CD4-positive, CD25-positive, alpha-beta regulatory T cell (primary cell): Measurements from ENCODE around the gene USP17L17. TPM values are rescaled to one million over a fixed set of nuclear protein-coding genes. Genes with fewer than 3 reads are reported as not detected.
"Not testable (repeated sequence)": the region's sequence is repeated elsewhere in the genome, so short reads cannot be mapped to it uniquely, and the experiment has no call there.

Experiments
- ATAC-seq, 2 donors: fragments of 150-1000 bp; cut with Tn5 transposase; one replicate each; pipeline ENCODE4 v1.10.0; 2021; ENCODE audit warnings: low read depth in 2 of 2, moderate number of reproducible peaks in 2 of 2, moderate library complexity in 1 of 2
- DNase-seq, 3 donors: peaks; one replicate each; pipeline versions ENCODE4 v3.0.0 to v3.0.0-alpha.2; 2012 to 2022; ENCODE audit warnings: mixed read lengths in 1 of 3
- H3K27ac ChIP-seq: one replicate; pipeline ENCODE4 v1.7.0; 2013; ENCODE audit warnings: mild to moderate bottlenecking, low read length; ENCODE audit not compliant: insufficient read depth, poor library complexity, severe bottlenecking
- H3K27me3 ChIP-seq: one replicate; pipeline ENCODE4 v1.7.0; 2013; ENCODE audit warnings: low read length; ENCODE audit not compliant: control insufficient read depth, insufficient read depth
- H3K36me3 ChIP-seq: one replicate; pipeline ENCODE4 v1.7.0; 2013; ENCODE audit warnings: mild to moderate bottlenecking, low read length, moderate library complexity; ENCODE audit not compliant: control insufficient read depth, insufficient read depth
- H3K4me1 ChIP-seq: 2 replicates; pipeline ENCODE4 v1.7.0; 2013; ENCODE audit warnings: mild to moderate bottlenecking, low read length; ENCODE audit not compliant: insufficient read depth, control insufficient read depth, poor library complexity, severe bottlenecking
- H3K4me3 ChIP-seq: one replicate; pipeline ENCODE4 v1.7.0; 2013; ENCODE audit warnings: low read depth, mild to moderate bottlenecking, low read length, moderate library complexity
- H3K9me3 ChIP-seq, 2 experiments: 1 replicate in 1 of 2; 2 replicates in 1 of 2; pipeline ENCODE4 v1.7.0; 2013; ENCODE audit warnings: low read length in 2 of 2, mild to moderate bottlenecking in 1 of 2, moderate library complexity in 1 of 2; ENCODE audit not compliant: control insufficient read depth in 2 of 2
- H3K27ac Mint-ChIP-seq, 3 donors: one replicate each; pipeline ENCODE4 v1.8.0; 2020 to 2022; ENCODE audit warnings: mild to moderate bottlenecking in 3 of 3, mixed read lengths in 3 of 3, moderate library complexity in 2 of 3
- H3K27me3 Mint-ChIP-seq: one replicate; pipeline ENCODE4 v1.8.0; 2022; ENCODE audit warnings: mild to moderate bottlenecking, mixed read lengths
- H3K36me3 Mint-ChIP-seq: one replicate; pipeline ENCODE4 v1.8.0; 2020; ENCODE audit warnings: mixed read lengths
- H3K4me1 Mint-ChIP-seq, 4 donors: one replicate each; pipeline ENCODE4 v1.8.0; 2020 to 2022; ENCODE audit warnings: mixed read lengths in 4 of 4, mild to moderate bottlenecking in 1 of 4
- H3K4me3 Mint-ChIP-seq, 4 donors: one replicate each; pipeline ENCODE4 v1.8.0; 2020 to 2022; ENCODE audit warnings: mild to moderate bottlenecking in 4 of 4, mixed read lengths in 4 of 4, moderate library complexity in 3 of 4
- H3K9me3 Mint-ChIP-seq, 7 donors: one replicate each; pipeline ENCODE4 v1.8.0; 2020 to 2022; ENCODE audit warnings: mixed read lengths in 7 of 7, mild to moderate bottlenecking in 3 of 7, moderate library complexity in 2 of 7
- polyA plus RNA-seq, 4 donors: library from polyadenylated mRNA; unstranded; fragments of 300-500 nt; fragmentation: Illumina TruSeq; gene quantifications; one replicate each; pipeline ENCODE4 v1.2.3, GENCODE V29; 2021
- total RNA-seq: library from RNA; stranded (reverse); gene quantifications from one replicate; pipeline ENCODE4 v1.2.3, GENCODE V29; 2022

The USP17L17 gene, protein sequence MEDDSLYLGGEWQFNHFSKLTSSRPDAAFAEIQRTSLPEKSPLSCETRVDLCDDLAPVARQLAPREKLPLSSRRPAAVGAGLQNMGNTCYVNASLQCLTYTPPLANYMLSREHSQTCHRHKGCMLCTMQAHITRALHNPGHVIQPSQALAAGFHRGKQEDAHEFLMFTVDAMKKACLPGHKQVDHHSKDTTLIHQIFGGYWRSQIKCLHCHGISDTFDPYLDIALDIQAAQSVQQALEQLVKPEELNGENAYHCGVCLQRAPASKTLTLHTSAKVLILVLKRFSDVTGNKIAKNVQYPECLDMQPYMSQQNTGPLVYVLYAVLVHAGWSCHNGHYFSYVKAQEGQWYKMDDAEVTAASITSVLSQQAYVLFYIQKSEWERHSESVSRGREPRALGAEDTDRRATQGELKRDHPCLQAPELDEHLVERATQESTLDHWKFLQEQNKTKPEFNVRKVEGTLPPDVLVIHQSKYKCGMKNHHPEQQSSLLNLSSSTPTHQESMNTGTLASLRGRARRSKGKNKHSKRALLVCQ
- not detected for total RNA-seq
- polyA plus RNA-seq = not detected

DNA sequence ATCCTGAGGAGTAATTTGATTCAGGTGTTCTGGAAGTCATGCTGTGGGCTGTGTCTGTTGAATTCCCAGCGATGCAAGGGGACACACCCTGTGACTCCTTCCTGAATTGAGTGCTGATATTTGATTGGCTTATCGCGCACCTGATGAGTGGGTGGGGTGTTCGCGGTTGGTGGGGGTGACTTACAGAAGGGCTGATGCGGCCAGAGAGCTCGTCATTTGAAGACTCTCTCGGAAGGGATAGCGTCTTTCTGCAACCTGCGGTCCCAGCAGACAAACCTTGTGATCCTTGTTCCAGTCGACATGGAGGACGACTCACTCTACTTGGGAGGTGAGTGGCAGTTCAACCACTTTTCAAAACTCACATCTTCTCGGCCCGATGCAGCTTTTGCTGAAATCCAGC, at the start of gene USP17L17:
Gene USP17L17 (plus strand): TSS at position 301 of the 400 bp plus-strand sequence. CDS start 0 bp downstream, at position 301.
- H3K4me3 Mint-ChIP-seq, H3K4me3 ChIP-seq, H3K27me3 Mint-ChIP-seq, H3K4me1 ChIP-seq, H3K4me1 Mint-ChIP-seq, H3K27ac ChIP-seq, H3K9me3 ChIP-seq, H3K27ac Mint-ChIP-seq, ATAC-seq, DNase-seq, H3K27me3 ChIP-seq, H3K36me3 ChIP-seq, H3K36me3 Mint-ChIP-seq, H3K9me3 Mint-ChIP-seq: not testable (repeated sequence)

DNA sequence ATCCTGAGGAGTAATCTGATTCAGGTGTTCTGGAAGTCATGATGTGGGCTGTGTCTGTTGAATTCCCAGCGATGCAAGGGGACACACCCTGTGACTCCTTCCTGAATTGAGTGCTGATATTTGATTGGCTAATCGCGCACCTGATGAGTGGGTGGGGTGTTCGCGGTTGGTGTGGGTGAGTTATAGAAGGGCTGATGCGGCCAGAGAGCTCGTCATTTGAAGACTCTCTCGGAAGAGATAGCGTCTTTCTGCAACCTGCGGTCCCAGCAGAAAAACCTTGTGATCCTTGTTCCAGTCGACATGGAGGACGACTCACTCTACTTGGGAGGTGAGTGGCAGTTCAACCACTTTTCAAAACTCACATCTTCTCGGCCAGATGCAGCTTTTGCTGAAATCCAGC, 33.3 kb upstream of the USP17L17 start, which contains the start of gene USP17L10:
Gene USP17L10 (plus strand): TSS at position 301 of the 400 bp plus-strand sequence. CDS start 0 bp downstream, at position 301.
- H3K4me1 Mint-ChIP-seq, H3K4me3 Mint-ChIP-seq, H3K36me3 Mint-ChIP-seq, DNase-seq, H3K27me3 Mint-ChIP-seq, H3K4me1 ChIP-seq, H3K9me3 Mint-ChIP-seq, H3K9me3 ChIP-seq, H3K36me3 ChIP-seq, H3K27ac Mint-ChIP-seq, ATAC-seq, H3K27ac ChIP-seq, H3K4me3 ChIP-seq, H3K27me3 ChIP-seq: not testable (repeated sequence)

DNA sequence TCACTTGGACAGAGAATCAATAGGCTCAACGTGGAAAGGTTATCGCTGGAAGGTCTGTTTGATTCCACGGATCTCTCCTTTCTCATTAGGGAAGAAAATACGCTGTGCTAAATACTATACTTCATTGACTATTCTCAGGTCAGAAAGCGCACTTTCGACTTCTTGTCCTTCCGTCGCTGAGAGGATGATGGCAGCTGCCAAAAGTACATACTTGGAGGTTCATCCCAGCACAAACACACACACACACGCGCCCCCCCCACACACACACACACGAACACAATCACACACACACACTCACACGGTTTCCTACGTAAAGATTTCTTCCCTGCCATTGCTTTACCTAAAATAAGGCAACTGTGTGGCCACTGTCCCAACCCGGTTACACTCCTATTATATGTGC, 29.0 kb upstream of the USP17L17 start:
- not testable (repeated sequence) for H3K4me3 Mint-ChIP-seq, H3K27ac Mint-ChIP-seq, H3K4me3 ChIP-seq, H3K4me1 Mint-ChIP-seq, DNase-seq, H3K4me1 ChIP-seq, ATAC-seq, H3K27ac ChIP-seq, H3K27me3 ChIP-seq, H3K36me3 Mint-ChIP-seq, H3K36me3 ChIP-seq, H3K9me3 ChIP-seq, H3K27me3 Mint-ChIP-seq, H3K9me3 Mint-ChIP-seq

DNA sequence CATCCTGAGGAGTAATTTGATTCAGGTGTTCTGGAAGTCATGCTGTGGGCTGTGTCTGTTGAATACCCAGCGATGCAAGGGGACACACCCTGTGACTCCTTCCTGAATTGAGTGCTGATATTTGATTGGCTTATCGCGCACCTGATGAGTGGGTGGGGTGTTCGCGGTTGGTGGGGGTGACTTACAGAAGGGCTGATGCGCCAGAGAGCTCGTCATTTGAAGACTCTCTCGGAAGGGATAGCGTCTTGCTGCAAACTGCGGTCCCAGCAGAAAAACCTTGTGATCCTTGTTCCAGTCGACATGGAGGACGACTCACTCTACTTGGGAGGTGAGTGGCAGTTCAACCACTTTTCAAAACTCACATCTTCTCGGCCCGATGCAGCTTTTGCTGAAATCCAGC, 28.6 kb upstream of the USP17L17 start, which contains the start of gene USP17L11:
Gene USP17L11 (plus strand): TSS at position 301 of the 400 bp plus-strand sequence. CDS start 0 bp downstream, at position 301.
- H3K36me3 ChIP-seq, H3K27ac ChIP-seq, H3K27ac Mint-ChIP-seq, H3K27me3 Mint-ChIP-seq, H3K4me1 Mint-ChIP-seq, H3K36me3 Mint-ChIP-seq, H3K4me3 ChIP-seq, ATAC-seq, H3K4me1 ChIP-seq, DNase-seq, H3K9me3 Mint-ChIP-seq, H3K27me3 ChIP-seq, H3K9me3 ChIP-seq, H3K4me3 Mint-ChIP-seq: not testable (repeated sequence)

DNA sequence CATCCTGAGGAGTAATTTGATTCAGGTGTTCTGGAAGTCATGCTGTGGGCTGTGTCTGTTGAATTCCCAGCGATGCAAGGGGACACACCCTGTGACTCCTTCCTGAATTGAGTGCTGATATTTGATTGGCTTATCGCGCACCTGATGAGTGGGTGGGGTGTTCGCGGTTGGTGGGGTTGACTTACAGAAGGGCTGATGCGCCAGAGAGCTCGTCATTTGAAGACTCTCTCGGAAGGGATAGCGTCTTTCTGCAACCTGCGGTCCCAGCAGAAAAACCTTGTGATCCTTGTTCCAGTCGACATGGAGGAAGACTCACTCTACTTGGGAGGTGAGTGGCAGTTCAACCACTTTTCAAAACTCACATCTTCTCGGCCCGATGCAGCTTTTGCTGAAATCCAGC, 23.8 kb upstream of the USP17L17 start, which contains the start of gene USP17L12:
Gene USP17L12 (plus strand): TSS at position 301 of the 400 bp plus-strand sequence. CDS start 0 bp downstream, at position 301.
- not testable (repeated sequence) for ATAC-seq, H3K27me3 ChIP-seq, H3K27me3 Mint-ChIP-seq, H3K4me3 ChIP-seq, H3K9me3 ChIP-seq, H3K27ac ChIP-seq, DNase-seq, H3K4me1 Mint-ChIP-seq, H3K36me3 Mint-ChIP-seq, H3K4me1 ChIP-seq, H3K4me3 Mint-ChIP-seq, H3K9me3 Mint-ChIP-seq, H3K27ac Mint-ChIP-seq, H3K36me3 ChIP-seq

DNA sequence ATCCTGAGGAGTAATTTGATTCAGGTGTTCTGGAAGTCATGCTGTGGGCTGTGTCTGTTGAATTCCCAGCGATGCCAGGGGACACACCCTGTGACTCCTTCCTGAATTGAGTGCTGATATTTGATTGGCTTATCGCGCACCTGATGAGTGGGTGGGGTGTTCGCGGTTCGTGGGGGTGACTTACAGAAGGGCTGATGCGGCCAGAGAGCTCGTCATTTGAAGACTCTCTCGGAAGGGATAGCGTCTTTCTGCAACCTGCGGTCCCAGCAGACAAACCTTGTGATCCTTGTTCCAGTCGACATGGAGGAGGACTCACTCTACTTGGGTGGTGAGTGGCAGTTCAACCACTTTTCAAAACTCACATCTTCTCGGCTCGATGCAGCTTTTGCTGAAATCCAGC, 19.1 kb upstream of the USP17L17 start, which contains the start of gene USP17L13:
Gene USP17L13 (plus strand): TSS at position 301 of the 400 bp plus-strand sequence. CDS start 0 bp downstream, at position 301.
- not testable (repeated sequence) for H3K27ac Mint-ChIP-seq, H3K27me3 ChIP-seq, H3K4me1 Mint-ChIP-seq, ATAC-seq, H3K9me3 ChIP-seq, H3K27ac ChIP-seq, H3K9me3 Mint-ChIP-seq, H3K36me3 ChIP-seq, H3K27me3 Mint-ChIP-seq, DNase-seq, H3K4me3 ChIP-seq, H3K4me3 Mint-ChIP-seq, H3K36me3 Mint-ChIP-seq, H3K4me1 ChIP-seq

DNA sequence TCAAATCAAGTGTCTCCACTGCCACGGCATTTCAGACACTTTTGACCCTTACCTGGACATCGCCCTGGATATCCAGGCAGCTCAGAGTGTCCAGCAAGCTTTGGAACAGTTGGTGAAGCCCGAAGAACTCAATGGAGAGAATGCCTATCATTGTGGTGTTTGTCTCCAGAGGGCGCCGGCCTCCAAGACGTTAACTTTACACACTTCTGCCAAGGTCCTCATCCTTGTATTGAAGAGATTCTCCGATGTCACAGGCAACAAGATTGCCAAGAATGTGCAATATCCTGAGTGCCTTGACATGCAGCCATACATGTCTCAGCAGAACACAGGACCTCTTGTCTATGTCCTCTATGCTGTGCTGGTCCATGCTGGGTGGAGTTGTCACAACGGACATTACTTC, 13.4 kb upstream of the USP17L17 start:
- H3K36me3 Mint-ChIP-seq, H3K9me3 Mint-ChIP-seq, H3K4me1 ChIP-seq, H3K27ac Mint-ChIP-seq, H3K4me1 Mint-ChIP-seq, H3K4me3 Mint-ChIP-seq, H3K27me3 Mint-ChIP-seq, DNase-seq, H3K4me3 ChIP-seq, H3K27ac ChIP-seq, H3K36me3 ChIP-seq, ATAC-seq, H3K9me3 ChIP-seq, H3K27me3 ChIP-seq: not testable (repeated sequence)

DNA sequence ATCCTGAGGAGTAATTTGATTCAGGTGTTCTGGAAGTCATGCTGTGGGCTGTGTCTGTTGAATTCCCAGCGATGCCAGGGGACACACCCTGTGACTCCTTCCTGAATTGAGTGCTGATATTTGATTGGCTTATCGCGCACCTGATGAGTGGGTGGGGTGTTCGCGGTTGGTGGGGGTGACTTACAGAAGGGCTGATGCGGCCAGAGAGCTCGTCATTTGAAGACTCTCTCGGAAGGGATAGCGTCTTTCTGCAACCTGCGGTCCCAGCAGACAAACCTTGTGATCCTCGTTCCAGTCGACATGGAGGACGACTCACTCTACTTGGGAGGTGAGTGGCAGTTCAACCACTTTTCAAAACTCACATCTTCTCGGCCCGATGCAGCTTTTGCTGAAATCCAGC, 9.6 kb upstream of the USP17L17 start, which contains the start of gene USP17L15:
Gene USP17L15 (plus strand): TSS at position 301 of the 400 bp plus-strand sequence. CDS start 0 bp downstream, at position 301.
- not testable (repeated sequence) for H3K27me3 Mint-ChIP-seq, ATAC-seq

More for the DNA sequence above, 9.6 kb upstream of the USP17L17 start, which contains the start of gene USP17L15:
- not testable (repeated sequence) for H3K36me3 Mint-ChIP-seq, H3K27me3 ChIP-seq, H3K4me3 Mint-ChIP-seq, H3K9me3 ChIP-seq, H3K27ac ChIP-seq, DNase-seq, H3K4me1 ChIP-seq, H3K36me3 ChIP-seq, H3K27ac Mint-ChIP-seq, H3K4me1 Mint-ChIP-seq, H3K9me3 Mint-ChIP-seq, H3K4me3 ChIP-seq
